HG03378 (cell line): ENCODE data around the gene ZBTB11.
"Not testable (repeated sequence)": the region's sequence is repeated elsewhere in the genome, so short reads cannot be mapped to it uniquely, and the experiment has no call there.

ENCODE experiments used
- ATAC-seq: cut with Tn5 transposase; IDR thresholded peaks from one replicate; pipeline ENCODE4 v1.9.1; 2021; ENCODE audit warnings: mild to moderate bottlenecking, moderate library complexity; ENCODE audit not compliant: unreplicated experiment

The ZBTB11 gene

GRCh38 chr3:101624857-101625256 lies 52.1 kb downstream of the ZBTB11 start:
- no peak for ATAC-seq

GRCh38 chr3:101623656-101624055 lies 53.3 kb downstream of the ZBTB11 start:
- no peak for ATAC-seq

- no peak for ATAC-seq
Observed at GRCh38 chr3:101619734-101620133, 57.2 kb downstream of the ZBTB11 start.

- ATAC-seq: no peak
Observed at GRCh38 chr3:101618726-101619125, 58.2 kb downstream of the ZBTB11 start.

GRCh38 chr3:101617478-101617877 lies 59.5 kb downstream of the ZBTB11 start:
- ATAC-seq: no peak

- no peak for ATAC-seq
Observed at GRCh38 chr3:101615525-101615924, 61.4 kb downstream of the ZBTB11 start.

- not testable (repeated sequence) for ATAC-seq
Observed at GRCh38 chr3:101613014-101613413, 63.9 kb downstream of the ZBTB11 start.

GRCh38 chr3:101611023-101611422 lies 65.9 kb downstream of the ZBTB11 start:
- ATAC-seq: peak; percentile 69

DNA sequence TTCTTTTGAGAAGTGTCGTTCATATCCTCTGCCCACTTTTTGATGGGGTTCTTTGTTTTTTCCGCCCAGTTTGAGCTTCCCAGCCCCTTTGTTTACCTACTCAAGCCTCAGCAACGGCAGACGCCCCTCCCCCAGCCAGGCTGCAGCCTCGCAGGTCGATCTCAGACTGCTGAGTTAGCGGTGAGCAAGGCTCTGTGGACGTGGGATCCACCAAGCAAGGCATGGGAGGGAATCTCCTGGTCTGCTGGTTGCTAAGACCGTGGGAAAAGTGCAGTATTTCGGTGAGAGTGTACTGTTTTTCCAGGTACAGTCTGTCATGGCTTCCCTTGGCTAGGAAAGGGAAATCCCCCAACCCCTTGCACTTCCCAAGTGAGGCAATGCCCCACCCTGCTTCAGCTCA lies 71.5 kb downstream of the ZBTB11 start:
- ATAC-seq: not testable (repeated sequence)

DNA sequence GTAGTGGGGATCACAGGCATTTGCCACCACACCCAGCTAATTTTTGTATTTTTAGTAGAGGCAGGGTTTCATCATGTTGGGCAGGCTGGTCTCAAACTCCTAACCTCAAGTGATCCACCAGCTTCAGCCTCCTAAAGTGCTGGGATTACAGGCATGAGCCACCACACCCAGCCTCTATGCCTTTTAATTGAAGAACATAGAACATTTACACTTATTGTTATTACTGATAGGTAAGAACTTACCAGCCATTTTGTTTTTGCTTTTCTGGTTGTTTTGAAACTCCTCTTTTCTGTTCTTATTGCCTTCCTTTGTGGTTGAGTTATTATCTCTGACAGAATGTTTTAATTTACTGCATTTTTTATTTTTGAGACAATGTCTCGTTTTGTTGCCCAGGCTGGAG lies 73.7 kb downstream of the ZBTB11 start:
- ATAC-seq: no peak

DNA sequence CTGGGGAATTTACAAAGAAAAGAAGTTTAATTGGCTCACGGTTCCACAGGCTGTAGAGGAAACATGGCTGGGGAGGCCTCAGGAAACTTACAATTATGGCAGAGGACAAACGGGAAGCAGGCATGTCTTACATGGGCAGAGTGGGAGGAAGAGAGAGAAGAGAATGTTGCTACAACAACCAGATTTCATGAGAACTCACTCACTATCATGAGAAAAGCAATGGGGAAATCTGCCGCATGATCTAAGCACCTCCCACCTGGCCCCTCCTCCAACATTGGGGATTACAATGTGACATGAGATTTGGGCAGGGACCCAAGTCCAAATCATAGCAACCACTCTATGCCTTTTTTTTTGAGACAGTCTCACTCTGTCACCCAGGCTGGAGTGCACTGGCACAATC lies 74.2 kb downstream of the ZBTB11 start:
- ATAC-seq: no peak
